A549 (cell line): ENCODE results near the gene PVR. TPM values are rescaled to one million over a fixed set of nuclear protein-coding genes. Genes with fewer than 3 reads are reported as not detected.

Source experiments
- ATAC-seq, 2 experiments: fragments of 200-7000 bp in 1 of 2; fragments of >200 bp in 1 of 2; cut with Nextera tagmentation in 1 of 2; cut with Tn5 transposase in 1 of 2; 3 replicates each; pipeline versions ENCODE4 v1.8.0 to v1.9.1; 2018 to 2020; ENCODE audit warnings: mild to moderate bottlenecking in 1 of 2, moderate library complexity in 1 of 2
- CTCF ChIA-PET: fragments of 300-600 bp; sonication (Branson Sonifier 250); formaldehyde crosslinking; extraction: SDS; loops from one replicate; lab custom pipeline; 2021; ENCODE audit warnings: antibody characterized with exemption, inconsistent platforms; lab: Yijun Ruan, JAX
- POLR2A ChIA-PET: fragments of 350-600 bp; formaldehyde crosslinking; extraction: SDS; loops from one replicate; lab custom pipeline; 2021; ENCODE audit warnings: antibody characterized with exemption, inconsistent platforms; lab: Yijun Ruan, JAX
- DNase-seq, 2 experiments: peaks; one replicate each; pipeline versions ENCODE4 v3.0.0 to v3.0.0-alpha.2; 2011 to 2016; ENCODE audit warnings: low read depth in 1 of 2, low spot score in 1 of 2
- FAIRE-seq: peaks from 2 replicates; lab custom pipeline; 2011; peaks lifted over from hg19 to GRCh38; lab: Jason Lieb, UNC
- H3K27ac ChIP-seq, 2 experiments: fragments of >200 bp; sonication (Bioruptor Twin); formaldehyde crosslinking; 3 replicates each; pipeline ENCODE4 v1.5.1; 2016 to 2017
- H3K4me1 ChIP-seq: fragments of >200 bp; sonication (Bioruptor Twin); formaldehyde crosslinking; 3 replicates; pipeline ENCODE4 v1.6.1; 2016
- H3K4me2 ChIP-seq: fragments of >200 bp; sonication (Bioruptor Twin); formaldehyde crosslinking; 3 replicates; pipeline ENCODE4 v1.6.1; 2016
- H3K4me3 ChIP-seq: fragments of >200 bp; sonication (Bioruptor Twin); formaldehyde crosslinking; 3 replicates; pipeline ENCODE4 v1.5.1; 2016
- H3K9me3 ChIP-seq: fragments of >200 bp; sonication (Bioruptor Twin); formaldehyde crosslinking; 3 replicates; pipeline ENCODE4 v1.6.1; 2016
- CBX2 ChIP-seq: fragments of 200-600 bp; sonication (generic); IDR thresholded peaks from 2 replicates; pipeline ENCODE4 v1.6.1; 2016; ENCODE audit warnings: low read depth, mild to moderate bottlenecking, borderline replicate concordance
- CEBPB ChIP-seq, 2 experiments: fragments of >200 bp in 1 of 2; sonication (Bioruptor Twin) in 1 of 2; formaldehyde crosslinking in 1 of 2; IDR thresholded peaks; 2 replicates each; pipeline ENCODE4 v1.6.1; 2012 to 2016
- E2F6 ChIP-seq: IDR thresholded peaks from 2 replicates; pipeline ENCODE4 v1.6.1; 2012; ENCODE audit warnings: low read depth, borderline replicate concordance
- EHMT2 ChIP-seq: fragments of 200-600 bp; sonication (generic); IDR thresholded peaks from 2 replicates; pipeline ENCODE4 v1.6.1; 2016; ENCODE audit warnings: antibody characterized with exemption, low read depth, mild to moderate bottlenecking, moderate library complexity
- EP300 ChIP-seq, 2 experiments: fragments of >200 bp; sonication (Bioruptor Twin); formaldehyde crosslinking; IDR thresholded peaks; 2 replicates in 1 of 2; 3 replicates in 1 of 2; pipeline ENCODE4 v1.6.1; 2016 to 2017
- ESRRA ChIP-seq: fragments of 150-350 bp; IDR thresholded peaks from 2 replicates; pipeline ENCODE4 v1.6.1; 2014; ENCODE audit warnings: mild to moderate bottlenecking, low read length, borderline replicate concordance
- FOXS1 ChIP-seq: fragments of 250-450 bp; sonication (Bioruptor Pico); IDR thresholded peaks from 2 replicates; pipeline ENCODE4 v1.5.0; 2020; ENCODE audit warnings: mild to moderate bottlenecking, moderate library complexity
- HOXB13 ChIP-seq: fragments of 250-450 bp; sonication (Bioruptor Pico); IDR thresholded peaks from 2 replicates; pipeline ENCODE4 v1.5.0; 2020; ENCODE audit warnings: low read depth, mild to moderate bottlenecking, moderate library complexity
- KDM5A ChIP-seq: fragments of 200-600 bp; sonication (generic); IDR thresholded peaks from 2 replicates; pipeline ENCODE4 v1.6.1; 2016; ENCODE audit warnings: antibody characterized with exemption, mild to moderate bottlenecking
- MAFK ChIP-seq: fragments of 450-650 bp; IDR thresholded peaks from 2 replicates; pipeline ENCODE4 v1.6.1; 2014; ENCODE audit not compliant: partially characterized antibody
- MAX ChIP-seq: IDR thresholded peaks from 2 replicates; pipeline ENCODE4 v1.6.1; 2012
- NFE2L2 ChIP-seq: fragments of 150-350 bp; conservative IDR thresholded peaks from 2 replicates; pipeline ENCODE4 v1.6.1; 2014; ENCODE audit warnings: low read length
- NR3C1 ChIP-seq: fragments of >200 bp; sonication (Bioruptor Twin); formaldehyde crosslinking; IDR thresholded peaks from 3 replicates; pipeline ENCODE4 v1.6.1; 2017
- PBX3 ChIP-seq: IDR thresholded peaks from 2 replicates; pipeline ENCODE4 v1.6.1; 2012
- RAD21 ChIP-seq, 2 experiments: fragments of >200 bp in 1 of 2; sonication (Bioruptor Twin) in 1 of 2; formaldehyde crosslinking in 1 of 2; IDR thresholded peaks in 1 of 2; conservative IDR thresholded peaks in 1 of 2; 2 replicates in 1 of 2; 3 replicates in 1 of 2; pipeline ENCODE4 v1.6.1; 2012 to 2018; ENCODE audit warnings: inconsistent platforms in 1 of 2
- RCOR1 ChIP-seq: fragments of 150-350 bp; IDR thresholded peaks from 2 replicates; pipeline ENCODE4 v1.6.1; 2014; ENCODE audit warnings: antibody characterized with exemption, low read length, low read depth
- SREBF2 ChIP-seq: fragments of 450-650 bp; IDR thresholded peaks from 2 replicates; pipeline ENCODE4 v1.6.1; 2014; ENCODE audit warnings: mild to moderate bottlenecking, moderate library complexity
- TFCP2L1 ChIP-seq: fragments of 250-450 bp; sonication (Bioruptor Pico); IDR thresholded peaks from 2 replicates; pipeline ENCODE4 v1.5.0; 2021; ENCODE audit warnings: mild to moderate bottlenecking
- TP53 ChIP-seq: fragments of 250-450 bp; sonication (Bioruptor Pico); IDR thresholded peaks from 2 replicates; pipeline ENCODE4 v1.5.0; 2021; ENCODE audit warnings: mild to moderate bottlenecking, moderate library complexity
- ZC3H11A ChIP-seq: fragments of 450-650 bp; IDR thresholded peaks from 2 replicates; pipeline ENCODE4 v1.6.1; 2014; ENCODE audit warnings: antibody characterized with exemption, mild to moderate bottlenecking
- WGBS: methylation state at CpG from one replicate; pipeline ENCODE4 v1.1.6; 2017; ENCODE audit errors: missing lambda C conversion rate; 5-methylcytosine and 5-hydroxymethylcytosine counted together
- polyA plus RNA-seq, 4 experiments: library from polyadenylated mRNA; depleted of rRNA in 3 of 4; stranded (reverse); fragments of >200 nt; fragmentation: RNase III in 1 of 4; extraction: RNeasy Plus Mini Kit Qiagen cat#74134 plus additional on column Dnase treatment in 1 of 4; gene quantifications; 2 replicates in 3 of 4; 3 replicates in 1 of 4; pipeline ENCODE4 v1.2.3, GENCODE V29; 2011 to 2017
- TF ChIP-seq, protein P1 (sequence below): fragments of 200-600 bp; sonication (generic); IDR thresholded peaks from 2 replicates; pipeline ENCODE4 v1.6.1; 2016; ENCODE audit warnings: antibody characterized with exemption, mild to moderate bottlenecking, moderate library complexity
- TF ChIP-seq, protein P2 (sequence below): fragments of >200 bp; sonication (Bioruptor Twin); formaldehyde crosslinking; IDR thresholded peaks from 2 replicates; pipeline ENCODE4 v1.6.1; 2016
- TF ChIP-seq, protein P3 (sequence below): fragments of 450-650 bp; IDR thresholded peaks from 2 replicates; pipeline ENCODE4 v1.6.1; 2014; ENCODE audit warnings: antibody characterized with exemption
- TF ChIP-seq, protein P4 (sequence below): fragments of 150-350 bp; IDR thresholded peaks from 2 replicates; pipeline ENCODE4 v1.6.1; 2014; ENCODE audit warnings: low read depth, mild to moderate bottlenecking, low read length

PVR gene
- polyA plus RNA-seq, 2 of the 4 experiments (the other 2 are of a cell fraction): 90.3 to 108 TPM

DNA sequence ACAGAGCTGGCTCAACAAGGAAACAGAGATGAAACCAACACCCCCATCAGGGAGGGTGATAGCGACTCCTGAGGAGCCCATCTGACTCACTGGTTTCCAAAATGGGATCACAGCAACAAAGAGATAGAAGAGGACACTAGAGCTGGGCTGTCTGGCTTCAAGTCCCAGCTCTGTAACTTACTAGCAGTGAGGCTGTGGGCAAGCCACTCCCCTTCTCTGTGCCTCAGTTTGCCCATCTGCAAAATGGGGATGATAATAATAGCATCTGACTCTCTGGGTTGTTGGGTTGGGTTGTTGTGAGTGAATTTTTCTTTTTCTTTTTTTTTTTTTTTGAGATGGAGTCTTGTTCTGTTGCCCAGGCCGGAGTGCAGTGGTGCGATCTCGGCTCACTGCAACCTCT lies 16.1 kb upstream of the PVR start:
- peaks cover 43% of the 10 kb centered on the region for H3K4me1 ChIP-seq
- CTCF ChIA-PET: interaction anchor here (1.4 to 12.4 kb wide), 5 partner anchors 8 to 50 kb away, joined by 6 to 103 read pairs (median 22); partner anchors contain the start of genes IGSF23 and PVR
- FAIRE-seq (no peak), ATAC-seq (no peak), DNase-seq (no peak)
- H3K9me3 ChIP-seq: no peaks in the 10 kb centered on the region
- peak overlapping the region; percentile 81 to 89 for H3K27ac ChIP-seq
- TF ChIP-seq CEBPB (IDR thresholded peaks at IDR 0.05) (no peak), ZC3H11A (no peak), CBX2 (no peak), TP53 (CRISPR knock-in tag) (no peak), SREBF2 (no peak), MAX (no peak)
- TF ChIP-seq, protein P1, sequence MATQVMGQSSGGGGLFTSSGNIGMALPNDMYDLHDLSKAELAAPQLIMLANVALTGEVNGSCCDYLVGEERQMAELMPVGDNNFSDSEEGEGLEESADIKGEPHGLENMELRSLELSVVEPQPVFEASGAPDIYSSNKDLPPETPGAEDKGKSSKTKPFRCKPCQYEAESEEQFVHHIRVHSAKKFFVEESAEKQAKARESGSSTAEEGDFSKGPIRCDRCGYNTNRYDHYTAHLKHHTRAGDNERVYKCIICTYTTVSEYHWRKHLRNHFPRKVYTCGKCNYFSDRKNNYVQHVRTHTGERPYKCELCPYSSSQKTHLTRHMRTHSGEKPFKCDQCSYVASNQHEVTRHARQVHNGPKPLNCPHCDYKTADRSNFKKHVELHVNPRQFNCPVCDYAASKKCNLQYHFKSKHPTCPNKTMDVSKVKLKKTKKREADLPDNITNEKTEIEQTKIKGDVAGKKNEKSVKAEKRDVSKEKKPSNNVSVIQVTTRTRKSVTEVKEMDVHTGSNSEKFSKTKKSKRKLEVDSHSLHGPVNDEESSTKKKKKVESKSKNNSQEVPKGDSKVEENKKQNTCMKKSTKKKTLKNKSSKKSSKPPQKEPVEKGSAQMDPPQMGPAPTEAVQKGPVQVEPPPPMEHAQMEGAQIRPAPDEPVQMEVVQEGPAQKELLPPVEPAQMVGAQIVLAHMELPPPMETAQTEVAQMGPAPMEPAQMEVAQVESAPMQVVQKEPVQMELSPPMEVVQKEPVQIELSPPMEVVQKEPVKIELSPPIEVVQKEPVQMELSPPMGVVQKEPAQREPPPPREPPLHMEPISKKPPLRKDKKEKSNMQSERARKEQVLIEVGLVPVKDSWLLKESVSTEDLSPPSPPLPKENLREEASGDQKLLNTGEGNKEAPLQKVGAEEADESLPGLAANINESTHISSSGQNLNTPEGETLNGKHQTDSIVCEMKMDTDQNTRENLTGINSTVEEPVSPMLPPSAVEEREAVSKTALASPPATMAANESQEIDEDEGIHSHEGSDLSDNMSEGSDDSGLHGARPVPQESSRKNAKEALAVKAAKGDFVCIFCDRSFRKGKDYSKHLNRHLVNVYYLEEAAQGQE: no peak
- 94% methylated on average over 4 of the region's 4 CpGs for WGBS
- H3K4me2 ChIP-seq: no peak overlapping the region
- POLR2A ChIA-PET: interaction anchor here (2.9 kb wide), 1 partner anchor 16 kb away, joined by 16 read pairs; the partner anchor contains the start of gene PVR
- H3K4me3 ChIP-seq: no peak overlapping the region

GRCh38 chr19:44628793-44629192 lies 14.9 kb upstream of the PVR start:
- peaks cover 31% of the 10 kb centered on the region for H3K4me1 ChIP-seq
- ChIA-PET POLR2A (no interaction called here), CTCF (interaction anchor here (1.0 to 12.4 kb wide), 7 partner anchors 13 to 138 kb away, joined by 3 to 103 read pairs (median 13); partner anchors contain the start of genes IGSF23 and PVR)
- DNase-seq (no peak), ATAC-seq (no peak), FAIRE-seq (no peak)
- TF ChIP-seq ZC3H11A (no peak), EP300 (IDR thresholded peaks at IDR 0.05) (no peak), ESRRA (no peak), PBX3 (no peak), E2F6 (no peak), RCOR1 (no peak), EHMT2 (no peak), TFCP2L1 (CRISPR knock-in tag) (no peak), HOXB13 (CRISPR knock-in tag) (no peak), KDM5A (no peak), NR3C1 (no peak), MAFK (no peak), FOXS1 (CRISPR knock-in tag) (no peak), NFE2L2 (no peak), RAD21 (conservative IDR thresholded peaks at IDR 0.05 in 1 of 2, IDR thresholded peaks at IDR 0.05 in 1 of 2) (no peak)
- TF ChIP-seq, protein P1: no peak
- TF ChIP-seq, protein P2, sequence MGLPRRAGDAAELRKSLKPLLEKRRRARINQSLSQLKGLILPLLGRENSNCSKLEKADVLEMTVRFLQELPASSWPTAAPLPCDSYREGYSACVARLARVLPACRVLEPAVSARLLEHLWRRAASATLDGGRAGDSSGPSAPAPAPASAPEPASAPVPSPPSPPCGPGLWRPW: no peak
- TF ChIP-seq, protein P3, sequence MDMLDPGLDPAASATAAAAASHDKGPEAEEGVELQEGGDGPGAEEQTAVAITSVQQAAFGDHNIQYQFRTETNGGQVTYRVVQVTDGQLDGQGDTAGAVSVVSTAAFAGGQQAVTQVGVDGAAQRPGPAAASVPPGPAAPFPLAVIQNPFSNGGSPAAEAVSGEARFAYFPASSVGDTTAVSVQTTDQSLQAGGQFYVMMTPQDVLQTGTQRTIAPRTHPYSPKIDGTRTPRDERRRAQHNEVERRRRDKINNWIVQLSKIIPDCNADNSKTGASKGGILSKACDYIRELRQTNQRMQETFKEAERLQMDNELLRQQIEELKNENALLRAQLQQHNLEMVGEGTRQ: no peak
- TF ChIP-seq, protein P4, sequence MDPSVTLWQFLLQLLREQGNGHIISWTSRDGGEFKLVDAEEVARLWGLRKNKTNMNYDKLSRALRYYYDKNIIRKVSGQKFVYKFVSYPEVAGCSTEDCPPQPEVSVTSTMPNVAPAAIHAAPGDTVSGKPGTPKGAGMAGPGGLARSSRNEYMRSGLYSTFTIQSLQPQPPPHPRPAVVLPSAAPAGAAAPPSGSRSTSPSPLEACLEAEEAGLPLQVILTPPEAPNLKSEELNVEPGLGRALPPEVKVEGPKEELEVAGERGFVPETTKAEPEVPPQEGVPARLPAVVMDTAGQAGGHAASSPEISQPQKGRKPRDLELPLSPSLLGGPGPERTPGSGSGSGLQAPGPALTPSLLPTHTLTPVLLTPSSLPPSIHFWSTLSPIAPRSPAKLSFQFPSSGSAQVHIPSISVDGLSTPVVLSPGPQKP: no peak
- no peak overlapping the region for H3K4me2 ChIP-seq
- peak overlapping the region in 1 of 2 experiments; percentile 1; a peak in 1 of 6 replicates for H3K27ac ChIP-seq
- WGBS: 91% methylated on average over 3 of the region's 3 CpGs
- H3K4me3 ChIP-seq: no peak overlapping the region
- H3K9me3 ChIP-seq: no peaks in the 10 kb centered on the region
